IMR-90 (cell line): ENCODE data around the gene EEF1B2. TPM values are rescaled to one million over a fixed set of nuclear protein-coding genes. Genes with fewer than 3 reads are reported as not detected.

Source experiments
- ATAC-seq: fragments of 200-7000 bp; cut with Tn5 transposase; 2 replicates; pipeline ENCODE4 v1.9.1; 2020; ENCODE audit warnings: low read depth, mild to moderate bottlenecking, moderate library complexity
- BruUV-seq: library from RNA; stranded (reverse); fragments of 400-500 nt; replicated peaks from 2 replicates; lab custom pipeline; 2021; lab: Mats Ljungman, UMichigan
- CTCF ChIA-PET: fragments of 300-600 bp; formaldehyde crosslinking; extraction: SDS; loops from one replicate; lab custom pipeline; 2021; ENCODE audit warnings: antibody characterized with exemption; lab: Yijun Ruan, JAX
- POLR2A ChIA-PET: fragments of 300-600 bp; sonication (Branson Sonifier 250); formaldehyde crosslinking; loops from one replicate; lab custom pipeline; 2022; ENCODE audit warnings: antibody characterized with exemption; ENCODE audit not compliant: unreplicated experiment; lab: Charles Lee
- DNase-seq: peaks from one replicate; pipeline ENCODE4 v3.0.0; 2013
- H2AFZ ChIP-seq: replicated peaks from 2 replicates; pipeline ENCODE3; 2013; ENCODE audit warnings: low read length, mild to moderate bottlenecking; ENCODE audit not compliant: poor library complexity
- H2AK5ac ChIP-seq: 2 replicates; pipeline ENCODE4 v1.6.1; 2013; ENCODE audit warnings: low read depth, low read length, inconsistent platforms
- H2AK9ac ChIP-seq: replicated peaks from 2 replicates; pipeline ENCODE3; 2013; ENCODE audit warnings: mild to moderate bottlenecking, low read depth, low read length, moderate library complexity; ENCODE audit not compliant: poor library complexity
- H2BK120ac ChIP-seq: 2 replicates; pipeline ENCODE4 v1.6.1; 2013; ENCODE audit warnings: low read depth, low read length, inconsistent platforms
- H2BK15ac ChIP-seq: 3 replicates; pipeline ENCODE4 v1.6.1; 2013; ENCODE audit warnings: low read depth, low read length, inconsistent platforms
- H2BK20ac ChIP-seq: 2 replicates; pipeline ENCODE4 v1.6.1; 2013; ENCODE audit warnings: low read depth, mild to moderate bottlenecking, inconsistent platforms, low read length, moderate library complexity
- H2BK5ac ChIP-seq: 2 replicates; pipeline ENCODE4 v1.6.1; 2013; ENCODE audit warnings: mild to moderate bottlenecking, low read depth, low read length, inconsistent platforms; ENCODE audit not compliant: poor library complexity, severe bottlenecking
- H3K14ac ChIP-seq: replicated peaks from 2 replicates; pipeline ENCODE4 v1.6.1; 2013; ENCODE audit warnings: low read depth, low read length, inconsistent platforms
- H3K18ac ChIP-seq: 2 replicates; pipeline ENCODE4 v1.6.1; 2013; ENCODE audit warnings: low read depth, low read length, control low read depth
- H3K23ac ChIP-seq: 2 replicates; pipeline ENCODE4 v1.6.1; 2013; ENCODE audit warnings: low read depth, low read length, inconsistent platforms
- H3K27ac ChIP-seq: 2 replicates; pipeline ENCODE4 v1.5.1; 2013; ENCODE audit warnings: mild to moderate bottlenecking, control low read depth, low read length; ENCODE audit not compliant: insufficient read depth
- H3K27me3 ChIP-seq: 2 replicates; pipeline ENCODE4 v1.6.1; 2013; ENCODE audit warnings: low read length; ENCODE audit not compliant: control insufficient read depth, insufficient read depth
- H3K36me3 ChIP-seq: 2 replicates; pipeline ENCODE4 v1.6.1; 2013; ENCODE audit warnings: low read length, mixed read lengths; ENCODE audit not compliant: control insufficient read depth, insufficient read depth
- H3K4ac ChIP-seq: 2 replicates; pipeline ENCODE4 v1.6.1; 2013; ENCODE audit warnings: low read depth, low read length, inconsistent platforms
- H3K4me1 ChIP-seq: 2 replicates; pipeline ENCODE4 v1.6.1; 2013; ENCODE audit warnings: low read length, mixed read lengths; ENCODE audit not compliant: control insufficient read depth, insufficient read depth
- H3K4me2 ChIP-seq: 2 replicates; pipeline ENCODE4 v1.6.1; 2013; ENCODE audit warnings: low read depth, mild to moderate bottlenecking, control low read depth, low read length, moderate library complexity
- H3K4me3 ChIP-seq: 2 replicates; pipeline ENCODE4 v1.5.1; 2013; ENCODE audit warnings: low read depth, mild to moderate bottlenecking, control low read depth, low read length, moderate library complexity; ENCODE audit not compliant: insufficient read depth
- H3K56ac ChIP-seq: 2 replicates; pipeline ENCODE4 v1.6.1; 2013; ENCODE audit warnings: low read length, inconsistent platforms; ENCODE audit not compliant: insufficient read depth; ENCODE audit errors: extremely low read depth
- H3K79me1 ChIP-seq, 2 experiments: 2 replicates each; pipeline ENCODE4 v1.6.1; 2013; ENCODE audit warnings: low read length in 2 of 2, inconsistent platforms in 1 of 2, low read depth in 1 of 2
- H3K9ac ChIP-seq: 2 replicates; pipeline ENCODE4 v1.6.1; 2013; ENCODE audit warnings: low read depth, low read length, control low read depth
- H3K9me1 ChIP-seq: 2 replicates; pipeline ENCODE4 v1.6.1; 2013; ENCODE audit warnings: low read length, inconsistent platforms; ENCODE audit not compliant: insufficient read depth
- H3K9me3 ChIP-seq: 2 replicates; pipeline ENCODE4 v1.6.1; 2013; ENCODE audit warnings: low read length; ENCODE audit not compliant: control insufficient read depth, insufficient read depth
- H4K20me1 ChIP-seq: 2 replicates; pipeline ENCODE4 v1.6.1; 2013; ENCODE audit warnings: low read length, inconsistent platforms; ENCODE audit not compliant: insufficient read depth
- H4K5ac ChIP-seq: 2 replicates; pipeline ENCODE4 v1.6.1; 2013; ENCODE audit warnings: mild to moderate bottlenecking, low read depth, low read length, control low read depth
- H4K8ac ChIP-seq, 2 experiments: 2 replicates each; pipeline ENCODE4 v1.6.1; 2013; ENCODE audit warnings: low read depth in 2 of 2, low read length in 2 of 2, control low read depth in 1 of 2, inconsistent platforms in 1 of 2
- H4K91ac ChIP-seq: 2 replicates; pipeline ENCODE4 v1.6.1; 2013; ENCODE audit warnings: low read depth, low read length, inconsistent platforms; ENCODE audit not compliant: insufficient read depth
- CEBPB ChIP-seq: IDR thresholded peaks from 2 replicates; pipeline ENCODE4 v1.6.1; 2012; ENCODE audit warnings: low read depth, low read length, improper control_type of control experiment
- MXI1 ChIP-seq: IDR thresholded peaks from 2 replicates; pipeline ENCODE4 v1.6.1; 2012; ENCODE audit warnings: low read depth, mild to moderate bottlenecking, low read length, moderate library complexity, borderline replicate concordance
- WGBS, 2 experiments: methylation state at CpG; one replicate each; pipeline versions ENCODE4 v1.1.5 to v1.1.7; 2013; ENCODE audit warnings: missing lambda C conversion rate in 2 of 2; ENCODE audit not compliant: insufficient read length in 1 of 2; ENCODE audit errors: extremely low coverage in 2 of 2; 5-methylcytosine and 5-hydroxymethylcytosine counted together
- dilution Hi-C: fragments of 300-500 bp; cut with HindIII; formaldehyde crosslinking; loops from one replicate; pipeline ENCODE4 v1.14.3; 2018; ENCODE audit warnings: low sequenced_read_pairs; ENCODE audit not compliant: unreplicated experiment
- in situ Hi-C: fragments of 300-500 bp; cut with MboI; formaldehyde crosslinking; loops from 3 replicates; pipeline ENCODE4 v1.14.3; 2019; ENCODE audit warnings: low sequenced_read_pairs, inconsistent platforms, mixed read lengths
- intact Hi-C: fragments of 100-400 bp; cut with micrococcal nuclease; formaldehyde crosslinking; loops from 2 replicates; pipeline ENCODE4 v1.10.0; 2022
- polyA plus RNA-seq, 3 experiments: library from polyadenylated mRNA; depleted of rRNA; stranded (reverse); fragments of >200 nt; gene quantifications; 2 replicates each; pipeline ENCODE4 v1.2.3, GENCODE V29; 2012; ENCODE audit warnings: low replicate concordance in 1 of 3
- total RNA-seq: library from RNA; depleted of rRNA; stranded (reverse); fragments of >200 nt; gene quantifications from 2 replicates; pipeline ENCODE4 v1.2.3, GENCODE V29; 2012

EEF1B2 gene
- total and polyA plus RNA-seq, 2 of the 4 experiments (the other 2 are of a cell fraction): 574 to 751 TPM

DNA sequence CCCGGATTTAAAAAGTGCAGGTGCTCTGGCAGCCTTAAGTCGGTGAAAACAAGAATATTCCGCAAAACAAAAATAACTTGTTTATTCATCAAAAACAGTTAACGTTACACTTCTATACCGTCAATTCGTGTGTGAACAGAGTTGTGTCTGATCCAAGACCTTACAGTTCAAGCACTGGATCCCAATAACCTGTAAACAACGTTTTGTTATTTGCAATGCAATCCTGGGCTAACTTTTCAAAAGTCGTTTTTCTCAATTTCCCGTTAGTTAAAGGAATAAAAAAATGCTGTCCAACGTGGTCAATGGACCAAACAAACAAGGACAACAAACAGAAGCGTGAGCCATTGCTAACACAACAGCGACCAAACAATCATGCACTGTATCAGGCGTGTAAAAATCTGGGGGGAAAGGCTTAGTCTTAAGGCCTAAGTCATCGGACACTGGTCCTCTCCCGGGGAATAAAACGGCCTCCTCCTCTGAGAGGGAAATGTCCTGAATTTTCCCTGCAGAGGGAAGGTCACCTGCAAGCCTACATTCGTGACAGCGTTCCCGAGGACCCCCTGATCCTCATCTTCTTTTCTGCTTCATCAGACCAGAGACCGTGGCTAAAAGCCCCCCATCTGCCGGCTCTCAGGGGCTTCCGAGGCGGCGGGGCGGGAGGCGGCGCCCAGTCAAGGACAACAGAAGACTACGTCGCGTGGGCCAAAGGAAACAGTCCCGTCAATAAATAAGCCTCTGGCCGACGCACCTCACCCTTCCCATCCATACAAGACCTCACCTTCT lies 941 bp upstream of the EEF1B2 start:
- H3K4ac ChIP-seq: peak overlapping the region; percentile 94
- peak overlapping the region; percentile 99 for H3K23ac ChIP-seq
- dilution Hi-C loops: no loop called here
- no peaks in the 10 kb centered on the region for H3K9me3 ChIP-seq
- H4K8ac ChIP-seq: peak overlapping the region; percentile 95 to 98
- H4K91ac ChIP-seq: peak overlapping the region; percentile 96
- H3K4me1 ChIP-seq: peaks cover 2% of the 10 kb centered on the region
- ChIA-PET POLR2A (no interaction called here), CTCF (interaction anchor here (0.6 kb wide), 1 partner anchor 306 kb away, joined by 3 read pairs; no protein-coding TSS in a partner anchor)
- H3K18ac ChIP-seq: peak overlapping the region; percentile 58
- peak overlapping the region; percentile 85 for H3K27ac ChIP-seq
- H4K20me1 ChIP-seq: peaks cover 18% of the 10 kb centered on the region
- H3K79me1 ChIP-seq: peaks cover 18 to 52% of the 10 kb centered on the region in 2 experiments
- peak overlapping the region; percentile 93 for H2AFZ ChIP-seq
- H3K4me2 ChIP-seq: peak overlapping the region; percentile 77
- peaks cover 17% of the 10 kb centered on the region for H3K36me3 ChIP-seq
- 0% methylated on average over 1 of the region's 33 CpGs; no CpG with 5 or more reads in 1 of the 2 experiments for WGBS, 2 experiments
- H3K27me3 ChIP-seq: no peaks in the 10 kb centered on the region
- ATAC-seq: peak; percentile 10
- peak overlapping the region; percentile 62 for H2AK5ac ChIP-seq
- H2BK20ac ChIP-seq: no peak overlapping the region
- no peak for TF ChIP-seq CEBPB
- 0 out of 2 replicates have a peak, but pooled peaks have one; percentile 4 for TF ChIP-seq MXI1
- intact Hi-C loops: loop anchor here (1.0 kb wide), 1 partner anchor 72 kb away; the partner anchor contains the start of gene INO80D
- DNase-seq: peak; percentile 31
- H4K5ac ChIP-seq: peak overlapping the region; percentile 85
- peak overlapping the region; percentile 88 for H3K56ac ChIP-seq
- peak overlapping the region; percentile 80 for H2BK5ac ChIP-seq
- H2BK120ac ChIP-seq: 0 out of 2 replicates have a peak overlapping the region, but pooled peaks have one; percentile 45
- H3K9ac ChIP-seq: peak overlapping the region; percentile 89
- peak overlapping the region; percentile 99 for H3K14ac ChIP-seq
- in situ Hi-C loops: no loop called here
- 0 out of 3 replicates have a peak overlapping the region, but pooled peaks have one; percentile 8 for H2BK15ac ChIP-seq
- H3K9me1 ChIP-seq: no peaks in the 10 kb centered on the region
- H3K4me3 ChIP-seq: peak overlapping the region; percentile 75
- H2AK9ac ChIP-seq: peak overlapping the region; percentile 98
- BruUV-seq: TSS peak; percentile 62
